GM06990 (cell line): Measurements from ENCODE around the gene IMPG1.

Experiments used
- DNase-seq: peaks from one replicate; pipeline ENCODE4 v3.0.0-alpha.2; 2011; ENCODE audit not compliant: insufficient read length; ENCODE audit errors: extremely low read depth
- H3K27me3 ChIP-seq: replicated peaks from 2 replicates; pipeline ENCODE4 v1.6.0; 2011; ENCODE audit warnings: low read length; ENCODE audit not compliant: control insufficient read depth, insufficient read depth
- H3K36me3 ChIP-seq: 2 replicates; pipeline ENCODE4 v1.5.1; 2011; ENCODE audit warnings: low read length; ENCODE audit not compliant: control insufficient read depth, insufficient read depth
- H3K4me3 ChIP-seq: replicated peaks from 2 replicates; pipeline ENCODE4 v1.5.1; 2011; ENCODE audit warnings: low read depth, mild to moderate bottlenecking, control low read depth, low read length
- CTCF ChIP-seq: IDR thresholded peaks from 2 replicates; pipeline ENCODE4 v1.5.1; 2011; ENCODE audit warnings: low read length, control low read depth, mild to moderate bottlenecking, inconsistent platforms; ENCODE audit not compliant: insufficient read depth, poor library complexity, severe bottlenecking

Gene IMPG1

DNA sequence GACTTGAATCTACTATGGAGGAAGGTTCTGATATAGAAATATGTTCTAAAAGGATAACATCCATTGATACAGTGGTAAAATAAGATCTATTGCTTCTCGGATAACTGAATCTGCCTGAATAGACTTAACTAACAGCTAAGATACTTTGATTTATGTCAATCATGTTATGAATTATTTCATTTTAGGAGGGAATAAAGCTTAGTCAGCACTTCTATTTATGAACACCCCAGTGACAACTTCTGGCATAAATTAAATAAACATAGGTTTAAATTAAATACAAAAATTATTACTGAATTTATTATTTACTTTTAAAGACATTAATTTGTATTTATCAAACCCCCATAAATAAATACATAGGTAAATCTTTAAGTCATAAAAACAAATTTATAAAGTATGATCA lies 69.3 kb downstream of the IMPG1 start:
- TF ChIP-seq CTCF = no peak
- no peaks in the 10 kb centered on the region for H3K36me3 ChIP-seq
- no peak for DNase-seq

GRCh38 chr6:76000629-76001028 lies 71.8 kb downstream of the IMPG1 start:
- no peak for DNase-seq
- Histone ChIP-seq H3K4me3 (no peak overlapping the region), H3K36me3 (no peaks in the 10 kb centered on the region), H3K27me3 (no peaks in the 10 kb centered on the region)
- no peak for TF ChIP-seq CTCF

More for the DNA sequence above, 69.3 kb downstream of the IMPG1 start:
- Histone ChIP-seq H3K27me3 (no peaks in the 10 kb centered on the region), H3K4me3 (no peak overlapping the region)

DNA sequence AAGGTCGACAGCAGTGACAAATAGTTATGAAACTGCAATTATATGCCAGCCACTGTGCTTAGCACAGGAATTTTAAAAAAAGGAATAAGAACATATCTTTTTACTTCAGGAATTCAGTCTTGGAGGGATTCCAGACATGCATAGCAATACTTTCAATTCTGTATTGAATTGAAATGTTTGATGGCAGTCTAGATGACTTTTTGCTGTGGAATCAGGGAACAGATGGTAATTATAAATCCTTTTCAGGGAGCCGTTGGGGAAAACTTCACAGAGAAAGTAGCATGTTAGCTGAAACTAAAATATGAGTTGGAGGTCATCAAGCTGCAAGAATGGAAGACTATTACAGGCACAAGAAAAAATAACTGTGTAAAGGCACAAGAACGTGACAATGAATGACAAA lies 74.8 kb downstream of the IMPG1 start:
- no peak overlapping the region for H3K4me3 ChIP-seq
- H3K36me3 ChIP-seq = no peaks in the 10 kb centered on the region
- no peaks in the 10 kb centered on the region for H3K27me3 ChIP-seq
- DNase-seq = no peak
- no peak for TF ChIP-seq CTCF

DNA sequence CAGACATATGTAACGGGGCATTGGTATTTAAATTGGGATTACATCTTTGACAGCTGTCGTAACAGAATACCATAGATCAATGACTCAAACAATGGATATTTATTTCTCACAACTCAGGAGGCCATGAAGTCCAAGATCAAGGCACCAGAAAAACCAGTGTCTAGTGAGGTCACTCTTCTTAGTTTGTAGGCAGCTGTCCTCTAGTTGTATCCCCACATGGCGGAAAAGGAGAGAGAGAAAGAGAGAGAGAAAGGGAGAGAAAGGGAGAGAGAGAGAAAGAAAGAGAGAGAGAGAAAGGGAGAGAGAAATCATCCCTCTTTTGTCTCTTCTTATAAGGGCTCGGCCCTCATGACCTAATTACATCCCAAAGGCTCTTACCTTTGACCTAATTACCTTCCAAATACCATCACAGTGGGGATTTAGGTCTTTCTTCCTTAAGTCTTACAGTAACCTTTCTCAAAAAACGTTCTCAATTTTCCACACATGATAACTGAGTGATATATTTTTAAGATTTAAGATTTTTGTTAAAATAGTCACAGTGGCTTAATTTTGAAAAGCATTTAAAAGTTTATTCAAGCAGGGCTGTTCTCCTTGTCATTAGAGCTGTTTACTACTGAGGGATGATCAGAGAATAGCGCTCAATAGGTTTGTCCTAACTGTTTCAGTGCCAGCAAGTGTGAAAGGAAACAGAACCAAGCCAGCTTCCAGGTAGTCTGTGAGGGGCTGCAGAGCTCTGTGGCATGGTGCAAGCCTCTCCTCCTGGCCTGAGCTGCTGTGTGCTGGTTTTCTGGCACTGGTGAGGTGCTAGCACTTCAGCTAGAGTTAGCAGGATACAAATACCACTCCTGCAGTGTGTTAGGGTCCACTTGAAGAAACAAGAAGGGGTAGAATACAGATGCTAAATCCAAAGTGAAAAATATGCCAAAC lies 79.0 kb downstream of the IMPG1 start:
- H3K4me3 ChIP-seq = no peak overlapping the region
- H3K36me3 ChIP-seq = no peaks in the 10 kb centered on the region
- DNase-seq = no peak
- no peak for TF ChIP-seq CTCF
- H3K27me3 ChIP-seq = no peaks in the 10 kb centered on the region

DNA sequence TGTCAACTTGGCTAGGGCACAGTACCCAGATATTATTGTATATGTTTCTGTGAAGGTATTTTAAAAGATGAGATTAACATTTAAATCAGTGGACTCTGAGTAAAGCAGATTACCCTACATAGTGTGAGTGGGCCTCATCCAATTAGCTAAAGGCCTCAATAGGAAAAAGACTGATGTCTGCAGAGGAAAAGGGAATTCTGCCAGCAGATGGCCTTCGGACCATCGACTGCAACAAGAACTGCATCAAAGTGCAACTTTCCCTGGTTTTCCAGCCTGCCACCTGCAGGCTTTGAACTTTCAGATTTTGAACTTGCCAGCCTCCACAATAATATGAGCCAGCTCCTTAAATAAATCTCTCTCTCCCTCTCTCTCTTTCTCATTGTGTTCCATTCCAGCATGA lies 80.5 kb downstream of the IMPG1 start:
- DNase-seq = no peak
- no peak for TF ChIP-seq CTCF
- Histone ChIP-seq H3K36me3 (no peaks in the 10 kb centered on the region), H3K4me3 (no peak overlapping the region), H3K27me3 (no peaks in the 10 kb centered on the region)
